GM21447 (cell line): Measurements from ENCODE around the gene RABGGTA.
A peak's percentile ranks its signal among the peaks of the same experiment; 100 is the strongest.

Experiments
- ATAC-seq: cut with Tn5 transposase; IDR thresholded peaks from one replicate; pipeline ENCODE4 v1.9.1; 2021; ENCODE audit not compliant: unreplicated experiment

Gene RABGGTA

GRCh38 chr14:24307156-24307574 lies 35.8 kb upstream of the RABGGTA start:
- no peak for ATAC-seq

GRCh38 chr14:24304019-24304387 lies 32.6 kb upstream of the RABGGTA start:
- no peak for ATAC-seq

DNA sequence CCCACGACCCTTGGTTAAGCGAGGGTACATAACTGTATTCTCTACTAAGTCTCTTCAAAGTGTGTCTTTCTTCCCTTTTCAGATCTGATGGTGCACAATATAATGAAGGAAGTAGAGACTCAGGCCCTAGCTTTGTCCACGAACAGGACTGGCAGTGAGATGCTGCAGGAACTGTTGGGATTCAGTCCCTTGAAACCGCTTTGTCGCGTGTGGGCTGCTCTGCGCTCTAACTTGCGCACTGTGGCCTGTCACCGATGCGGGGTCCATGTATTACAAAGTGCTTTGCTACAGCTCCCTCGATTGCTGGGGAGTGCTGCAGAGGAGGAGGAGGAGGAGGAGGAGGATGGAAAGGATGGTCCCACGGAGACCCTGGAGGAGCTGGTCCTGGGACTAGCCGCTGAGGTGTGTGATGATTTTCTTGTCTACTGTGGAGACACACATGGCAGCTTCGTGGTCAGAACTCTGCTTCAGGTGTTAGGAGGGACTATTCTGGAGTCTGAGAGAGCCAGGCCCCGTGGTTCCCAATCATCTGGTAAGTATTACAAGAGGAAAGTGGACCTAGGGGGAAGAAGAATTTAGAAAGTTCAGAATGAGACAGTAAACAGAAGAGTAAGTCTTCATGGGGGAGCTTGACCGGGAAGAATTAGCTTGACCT lies 29.1 kb upstream of the RABGGTA start:
- ATAC-seq: no peak

DNA sequence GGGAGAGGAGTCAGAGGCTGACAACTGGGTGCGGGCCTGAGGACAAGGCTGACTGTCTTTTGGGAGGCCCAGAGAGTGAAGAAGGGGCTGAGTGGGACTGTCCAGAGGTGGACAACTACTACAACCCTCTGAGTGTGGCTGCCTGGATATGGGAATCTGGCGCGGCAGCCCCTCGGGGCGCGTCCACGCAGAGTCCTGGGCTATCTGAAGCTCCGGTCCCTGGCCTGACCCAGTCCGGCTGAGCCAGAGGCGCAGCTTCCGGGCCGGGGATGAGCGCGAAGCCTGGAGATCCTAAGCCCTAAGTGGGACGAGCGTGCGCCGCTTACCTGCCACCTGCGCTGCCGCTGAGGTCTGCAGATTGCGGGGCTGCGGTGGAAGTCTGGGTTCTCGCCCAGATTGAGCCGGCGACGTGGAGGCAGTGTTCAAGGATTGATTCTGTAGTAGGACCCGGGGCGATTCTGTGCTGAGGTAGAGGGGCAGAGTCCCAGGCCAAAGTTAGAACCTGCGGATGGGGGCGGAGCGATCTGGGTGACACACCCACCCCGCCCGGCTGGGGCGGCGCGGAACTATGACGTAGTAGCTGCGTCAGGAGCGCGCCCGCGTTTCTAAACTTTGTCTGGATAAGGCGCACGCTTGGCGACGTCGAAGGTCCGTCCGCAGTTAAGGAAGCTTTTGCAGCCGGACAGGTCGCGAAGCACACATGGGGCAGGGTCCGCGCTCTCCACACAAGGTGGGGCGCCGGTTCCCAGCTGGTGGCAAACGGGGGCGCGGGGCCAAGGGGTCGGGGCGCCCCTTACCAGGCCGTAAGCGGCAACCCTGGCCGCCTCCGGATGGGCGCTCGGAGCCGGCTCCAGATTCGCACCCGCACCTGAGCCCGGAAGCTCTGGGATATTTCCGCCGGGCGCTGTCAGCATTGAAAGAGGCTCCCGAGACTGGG lies 28.1 kb upstream of the RABGGTA start, which contains the start of the genes DHRS1 and NOP9:
DHRS1 (minus strand) TSS at position 526 of the 937 bp plus-strand sequence. CDS start 674 bp downstream, outside the sequence.
NOP9 (plus strand) TSS at position 596 of the 937 bp plus-strand sequence; CDS start at position 701, 105 bp downstream.
- ATAC-seq: peak; percentile 55

GRCh38 chr14:24298892-24299254 lies 27.5 kb upstream of the RABGGTA start:
- no peak for ATAC-seq

GRCh38 chr14:24297190-24297964 lies 26.0 kb upstream of the RABGGTA start:
- peak; percentile 21 for ATAC-seq

GRCh38 chr14:24296341-24297157 lies 25.2 kb upstream of the RABGGTA start:
- peak; percentile 41 for ATAC-seq

GRCh38 chr14:24293525-24293924 lies 22.1 kb upstream of the RABGGTA start:
- no peak for ATAC-seq

- no peak for ATAC-seq
Observed at GRCh38 chr14:24292118-24292807, 20.9 kb upstream of the RABGGTA start.

- no peak for ATAC-seq
Observed at GRCh38 chr14:24291446-24292117, 20.2 kb upstream of the RABGGTA start.

DNA sequence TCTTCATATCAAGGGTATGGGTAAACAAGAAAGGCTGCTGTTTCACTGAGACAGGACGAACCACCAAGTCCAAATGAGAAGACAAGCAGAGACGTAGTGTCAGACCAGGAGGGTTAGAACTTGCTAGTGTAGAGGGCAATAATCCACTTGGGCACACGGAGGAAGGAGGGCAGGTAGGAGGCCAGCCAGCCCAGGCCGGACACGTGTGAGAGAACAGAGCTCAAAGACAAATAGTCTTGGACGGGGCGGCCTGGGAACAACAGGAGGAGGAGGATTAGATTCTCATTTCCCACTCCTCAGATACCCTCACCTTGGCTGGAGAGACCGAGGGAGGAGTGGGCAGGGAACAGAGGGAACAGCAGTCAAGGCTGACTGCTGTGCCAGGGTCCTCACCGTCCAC lies 19.3 kb upstream of the RABGGTA start:
- no peak for ATAC-seq

DNA sequence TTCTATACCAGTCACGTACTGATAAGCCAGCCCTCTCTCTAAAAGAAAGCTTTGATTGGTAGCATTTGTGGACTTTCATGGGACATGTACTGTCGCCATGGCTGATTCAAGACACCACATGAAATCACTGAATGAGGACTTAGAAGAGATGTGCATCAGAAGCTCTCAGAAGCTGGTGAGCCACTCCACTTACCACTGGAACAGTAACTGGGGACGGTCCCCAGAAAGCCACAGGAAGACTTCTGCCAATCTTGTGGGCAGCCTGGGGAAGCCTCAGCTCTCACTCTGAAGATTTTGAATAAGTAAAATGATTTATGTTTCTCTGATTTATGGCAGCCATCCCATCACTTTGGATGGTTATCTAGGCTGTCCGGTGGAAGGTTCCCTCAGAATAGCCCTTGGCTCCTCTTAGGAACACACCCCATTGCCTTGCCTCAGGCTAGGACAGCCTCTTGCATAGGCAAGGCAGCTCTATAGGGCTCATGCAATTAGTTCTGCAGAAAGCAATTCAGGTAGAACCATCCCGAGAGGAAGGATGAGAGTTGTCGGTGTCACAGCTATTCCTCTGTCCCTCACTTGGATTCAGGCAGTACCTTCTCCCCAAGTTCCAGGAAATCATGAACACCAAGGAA lies 18.4 kb upstream of the RABGGTA start:
- ATAC-seq: peak; percentile 69

GRCh38 chr14:24286996-24287395 lies 15.6 kb upstream of the RABGGTA start:
- ATAC-seq: no peak

- no peak for ATAC-seq
Observed at GRCh38 chr14:24285351-24285750, 14.0 kb upstream of the RABGGTA start.

- ATAC-seq: no peak
Observed at GRCh38 chr14:24284501-24285035, 13.2 kb upstream of the RABGGTA start.

- ATAC-seq: no peak
Observed at GRCh38 chr14:24283796-24284460, 12.5 kb upstream of the RABGGTA start.

GRCh38 chr14:24282736-24283135 lies 11.3 kb upstream of the RABGGTA start:
- no peak for ATAC-seq

DNA sequence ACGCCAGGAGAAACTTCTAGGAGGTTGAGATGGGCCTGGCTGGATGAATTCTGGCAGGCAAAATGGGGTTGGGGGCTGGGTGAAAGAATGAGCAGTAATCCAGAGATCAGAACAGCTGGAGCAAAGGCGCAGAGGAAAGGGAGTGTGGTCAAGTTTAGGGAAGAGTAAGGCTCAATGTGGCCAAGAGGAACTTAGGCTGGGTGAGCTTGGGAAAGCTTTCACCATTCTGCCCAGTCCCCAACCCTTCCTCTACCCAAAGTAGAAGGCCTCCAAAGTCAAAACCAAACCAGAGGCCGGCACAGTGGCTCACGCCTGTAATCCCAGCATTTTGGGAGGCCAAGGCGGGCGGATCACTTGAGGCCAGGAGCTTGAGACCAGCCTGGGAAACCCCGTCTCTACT lies 10.2 kb upstream of the RABGGTA start:
- no peak for ATAC-seq
